GM12874 (cell line): ENCODE measurements around the gene ADO.

Source experiments
- CTCF ChIP-seq: IDR thresholded peaks from 2 replicates; pipeline ENCODE4 v1.5.1; 2011; ENCODE audit warnings: low read depth, mild to moderate bottlenecking, control low read depth, low read length, moderate library complexity; ENCODE audit not compliant: insufficient read depth

Gene ADO

DNA sequence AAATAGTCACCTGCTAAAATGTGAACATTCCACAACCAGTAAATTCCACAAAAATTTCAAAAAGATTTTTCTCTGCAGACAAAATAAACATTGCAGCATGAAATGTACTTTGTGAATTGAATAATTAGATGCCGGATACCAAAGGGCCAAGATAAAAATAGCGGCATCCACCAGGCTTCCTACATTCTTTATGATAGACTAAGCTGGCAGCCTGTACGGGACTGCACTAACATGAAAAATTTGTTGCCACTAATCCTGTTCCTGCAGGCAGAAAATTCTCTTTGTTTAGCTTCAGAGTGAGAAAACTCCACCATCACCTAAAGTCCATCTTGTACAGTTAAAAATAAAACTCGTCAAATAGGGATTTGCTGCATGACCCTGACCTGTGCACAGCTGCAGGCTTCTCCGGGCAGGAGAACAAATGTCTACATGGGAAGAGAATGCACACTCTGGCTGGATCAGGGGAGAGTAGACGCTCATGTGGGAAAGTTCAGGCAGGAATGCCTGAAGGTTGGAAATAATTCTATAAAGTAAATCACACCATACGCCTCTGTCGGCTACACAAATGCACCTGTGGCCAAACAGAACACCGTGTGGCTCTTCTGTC lies 15.6 kb upstream of the ADO start:
- TF ChIP-seq CTCF: no peak

- TF ChIP-seq CTCF: no peak
These were observed 14.4 kb upstream of the ADO start for GRCh38 chr10:62790019-62790555.

DNA sequence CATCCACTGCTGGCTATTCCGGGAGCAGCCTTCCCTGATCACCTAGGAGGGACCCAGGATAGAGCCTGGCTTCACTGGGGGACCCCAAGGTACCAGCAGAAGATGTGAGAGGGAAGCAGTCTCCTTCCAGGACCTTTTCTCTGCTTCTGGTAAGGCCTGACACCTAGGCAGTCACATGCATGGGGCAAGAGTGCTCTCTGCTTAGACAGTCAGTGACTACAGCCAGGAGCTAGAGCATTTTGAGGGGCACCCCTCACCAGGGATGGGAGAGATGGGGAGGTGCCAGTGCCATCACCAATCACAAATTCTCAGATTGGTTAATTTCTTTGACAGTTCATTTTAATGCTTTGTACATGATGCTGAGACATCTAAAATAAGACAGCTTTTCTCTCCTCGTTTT lies 13.9 kb upstream of the ADO start:
- TF ChIP-seq CTCF: no peak

- no peak for TF ChIP-seq CTCF
These were observed 12.3 kb upstream of the ADO start for GRCh38 chr10:62792261-62792660.

- TF ChIP-seq CTCF: no peak
These were observed 10.2 kb upstream of the ADO start for GRCh38 chr10:62794306-62794705.

DNA sequence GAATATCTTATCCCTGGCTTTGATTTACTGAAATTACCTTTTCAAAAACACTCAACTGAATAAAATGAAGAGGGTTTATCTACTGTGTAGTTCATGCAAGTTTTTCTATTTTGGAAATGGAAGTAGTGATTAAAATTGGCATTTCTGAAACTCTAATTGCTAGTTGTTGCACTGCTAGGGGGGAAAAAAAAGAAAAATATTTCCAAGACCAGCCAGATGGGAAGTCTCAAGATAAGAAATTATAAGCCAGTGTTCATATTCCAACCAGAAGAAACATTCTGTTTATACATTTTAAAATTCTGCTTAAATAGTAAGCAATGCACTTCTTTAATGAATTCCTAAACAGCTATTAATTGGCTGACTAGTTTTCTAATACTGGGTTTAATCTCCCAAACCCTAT lies 9.4 kb upstream of the ADO start:
- no peak for TF ChIP-seq CTCF

- no peak for TF ChIP-seq CTCF
These were observed 8.8 kb upstream of the ADO start for GRCh38 chr10:62795762-62796161.

DNA sequence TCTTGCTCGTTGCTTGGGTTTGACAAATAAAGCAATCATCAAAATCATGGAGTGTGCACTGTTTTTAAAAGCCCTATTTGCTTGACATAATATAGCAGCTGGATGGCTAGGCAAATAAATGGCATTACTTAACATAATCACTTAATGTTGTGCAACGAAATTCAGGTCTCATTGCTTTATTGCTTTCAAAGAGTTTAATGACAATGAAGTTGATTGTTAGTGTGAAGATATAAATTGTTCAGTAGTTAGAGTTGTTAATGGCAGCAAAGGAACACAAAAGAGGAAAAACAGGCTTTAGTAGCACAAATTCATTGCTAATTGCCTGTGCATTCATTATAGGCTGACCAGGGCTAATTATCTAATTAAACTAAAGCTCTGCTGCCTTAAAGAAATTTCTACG lies 7.6 kb upstream of the ADO start:
- no peak for TF ChIP-seq CTCF
